ENCODE data around the gene PCDHB6. TPM values are rescaled to one million over a fixed set of nuclear protein-coding genes. Genes with fewer than 3 reads are reported as not detected.
"Not testable (repeated sequence)": the region's sequence is repeated elsewhere in the genome, so short reads cannot be mapped to it uniquely, and the experiment has no call there.

The PCDHB6 gene
- polyA plus RNA-seq, 2 donors, result 0.06 to 0.09 TPM

- WGBS, 2 donors, result 42% methylated on average over 48 to 67 of the region's 73 CpGs
- H3K4me3 ChIP-seq (ENCODE audit: low read depth in 1 of 2, low read length in 2 of 2), result not testable (repeated sequence)
Measured at GRCh38 chr5:141123396-141124135, 26.3 kb upstream of the PCDHB6 start.

GRCh38 chr5:141127305-141127704, 22.6 kb upstream of the PCDHB6 start:
- H3K36me3 ChIP-seq (ENCODE audit: control insufficient read depth in 2 of 2, insufficient read depth in 2 of 2, low read length in 1 of 2), result no peaks in the 10 kb centered on the region
- H3K27ac ChIP-seq (ENCODE audit: low read depth in 2 of 2, low read length in 1 of 2), result no peak overlapping the region
- no peaks in the 10 kb centered on the region for H3K27me3 ChIP-seq (ENCODE audit: control insufficient read depth in 1 of 2, insufficient read depth in 2 of 2, low read length in 2 of 2)
- no peaks in the 10 kb centered on the region for H3K4me1 ChIP-seq (ENCODE audit: control insufficient read depth in 2 of 2, insufficient read depth in 2 of 2, low read length in 1 of 2)
- no peak overlapping the region for H3K4me3 ChIP-seq (ENCODE audit: low read depth in 1 of 2, low read length in 2 of 2)
- WGBS, 2 donors, result 85 to 86% methylated on average over 1 of the region's 1 CpG
- peaks cover under 1 to 2% of the 10 kb centered on the region in 2 donors for H3K9me3 ChIP-seq (ENCODE audit: control insufficient read depth in 2 of 2, insufficient read depth in 1 of 2, low read depth in 1 of 2, low read length in 1 of 2)

More at GRCh38 chr5:141123396-141124135, 26.3 kb upstream of the PCDHB6 start:
- H3K36me3 ChIP-seq (ENCODE audit: control insufficient read depth in 2 of 2, insufficient read depth in 2 of 2, low read length in 1 of 2); H3K27ac ChIP-seq (ENCODE audit: low read depth in 2 of 2, low read length in 1 of 2); H3K4me1 ChIP-seq (ENCODE audit: control insufficient read depth in 2 of 2, insufficient read depth in 2 of 2, low read length in 1 of 2); H3K9me3 ChIP-seq (ENCODE audit: control insufficient read depth in 2 of 2, insufficient read depth in 1 of 2, low read depth in 1 of 2, low read length in 1 of 2); H3K27me3 ChIP-seq (ENCODE audit: control insufficient read depth in 1 of 2, insufficient read depth in 2 of 2, low read length in 2 of 2): not testable (repeated sequence)

GRCh38 chr5:141135030-141135717, 14.7 kb upstream of the PCDHB6 start, which contains the start of gene PCDHB5:
Gene PCDHB5, plus strand, starts transcription at chr5:141135206. Its CDS starts 229 bp downstream, at chr5:141135435.
- peak within 1 kb of the TSS in 1 of 2 donors; percentile 31 for H3K4me3 ChIP-seq (ENCODE audit: low read depth in 1 of 2, low read length in 2 of 2)
- H3K27ac ChIP-seq (ENCODE audit: low read depth in 2 of 2, low read length in 1 of 2), result no peak within 1 kb of the TSS
- H3K27me3 ChIP-seq (ENCODE audit: control insufficient read depth in 1 of 2, insufficient read depth in 2 of 2, low read length in 2 of 2), result no peaks in the 10 kb centered on the region
- no peaks in the 10 kb centered on the region for H3K4me1 ChIP-seq (ENCODE audit: control insufficient read depth in 2 of 2, insufficient read depth in 2 of 2, low read length in 1 of 2)
- WGBS, 2 donors, result 18 to 24% methylated on average over 22 of the region's 22 CpGs
- peaks cover 14 to 18% of the 10 kb centered on the region in 2 donors for H3K9me3 ChIP-seq (ENCODE audit: control insufficient read depth in 2 of 2, insufficient read depth in 1 of 2, low read depth in 1 of 2, low read length in 1 of 2)
- H3K36me3 ChIP-seq (ENCODE audit: control insufficient read depth in 2 of 2, insufficient read depth in 2 of 2, low read length in 1 of 2), result no peaks in the 10 kb centered on the region

GRCh38 chr5:141135718-141136266, 14.1 kb upstream of the PCDHB6 start:
- no peaks in the 10 kb centered on the region for H3K36me3 ChIP-seq (ENCODE audit: control insufficient read depth in 2 of 2, insufficient read depth in 2 of 2, low read length in 1 of 2)
- 43 to 49% methylated on average over 19 of the region's 19 CpGs for WGBS, 2 donors
- H3K4me1 ChIP-seq (ENCODE audit: control insufficient read depth in 2 of 2, insufficient read depth in 2 of 2, low read length in 1 of 2), result no peaks in the 10 kb centered on the region
- peak overlapping the region in 1 of 2 donors; percentile 31 for H3K4me3 ChIP-seq (ENCODE audit: low read depth in 1 of 2, low read length in 2 of 2)
- no peaks in the 10 kb centered on the region for H3K27me3 ChIP-seq (ENCODE audit: control insufficient read depth in 1 of 2, insufficient read depth in 2 of 2, low read length in 2 of 2)
- H3K27ac ChIP-seq (ENCODE audit: low read depth in 2 of 2, low read length in 1 of 2), result no peak overlapping the region
- peaks cover 14 to 18% of the 10 kb centered on the region in 2 donors for H3K9me3 ChIP-seq (ENCODE audit: control insufficient read depth in 2 of 2, insufficient read depth in 1 of 2, low read depth in 1 of 2, low read length in 1 of 2)

- 46 to 54% methylated on average over 28 to 34 of the region's 34 CpGs for WGBS, 2 donors
- H3K4me1 ChIP-seq (ENCODE audit: control insufficient read depth in 2 of 2, insufficient read depth in 2 of 2, low read length in 1 of 2); H3K27me3 ChIP-seq (ENCODE audit: control insufficient read depth in 1 of 2, insufficient read depth in 2 of 2, low read length in 2 of 2); H3K36me3 ChIP-seq (ENCODE audit: control insufficient read depth in 2 of 2, insufficient read depth in 2 of 2, low read length in 1 of 2); H3K4me3 ChIP-seq (ENCODE audit: low read depth in 1 of 2, low read length in 2 of 2); H3K27ac ChIP-seq (ENCODE audit: low read depth in 2 of 2, low read length in 1 of 2): not testable (repeated sequence)
- H3K9me3 ChIP-seq (ENCODE audit: control insufficient read depth in 2 of 2, insufficient read depth in 1 of 2, low read depth in 1 of 2, low read length in 1 of 2), result peaks cover 14 to 18% of the 10 kb centered on the region in 2 donors
Measured at GRCh38 chr5:141137346-141137745, 12.5 kb upstream of the PCDHB6 start.

GRCh38 chr5:141150224-141150992, 551 bp downstream of the PCDHB6 start:
- Histone ChIP-seq H3K4me1 (ENCODE audit: control insufficient read depth in 2 of 2, insufficient read depth in 2 of 2, low read length in 1 of 2) (peaks cover 0 to 2% of the 10 kb centered on the region in 2 donors), H3K4me3 (ENCODE audit: low read depth in 1 of 2, low read length in 2 of 2) (no peak overlapping the region), H3K9me3 (ENCODE audit: control insufficient read depth in 2 of 2, insufficient read depth in 1 of 2, low read depth in 1 of 2, low read length in 1 of 2) (peaks cover 7 to 17% of the 10 kb centered on the region in 2 donors), H3K36me3 (ENCODE audit: control insufficient read depth in 2 of 2, insufficient read depth in 2 of 2, low read length in 1 of 2) (no peaks in the 10 kb centered on the region), H3K27me3 (ENCODE audit: control insufficient read depth in 1 of 2, insufficient read depth in 2 of 2, low read length in 2 of 2) (no peaks in the 10 kb centered on the region), H3K27ac (ENCODE audit: low read depth in 2 of 2, low read length in 1 of 2) (no peak overlapping the region)
- 40 to 43% methylated on average over 33 of the region's 33 CpGs for WGBS, 2 donors

- Histone ChIP-seq H3K4me3 (ENCODE audit: low read depth in 1 of 2, low read length in 2 of 2) (no peak overlapping the region), H3K36me3 (ENCODE audit: control insufficient read depth in 2 of 2, insufficient read depth in 2 of 2, low read length in 1 of 2) (no peaks in the 10 kb centered on the region), H3K27me3 (ENCODE audit: control insufficient read depth in 1 of 2, insufficient read depth in 2 of 2, low read length in 2 of 2) (no peaks in the 10 kb centered on the region), H3K4me1 (ENCODE audit: control insufficient read depth in 2 of 2, insufficient read depth in 2 of 2, low read length in 1 of 2) (peaks cover 0 to 2% of the 10 kb centered on the region in 2 donors), H3K27ac (ENCODE audit: low read depth in 2 of 2, low read length in 1 of 2) (no peak overlapping the region), H3K9me3 (ENCODE audit: control insufficient read depth in 2 of 2, insufficient read depth in 1 of 2, low read depth in 1 of 2, low read length in 1 of 2) (peaks cover 7 to 19% of the 10 kb centered on the region in 2 donors)
- WGBS, 2 donors, result 31 to 41% methylated on average over 13 of the region's 13 CpGs
Measured at GRCh38 chr5:141150993-141151325, 1.1 kb downstream of the PCDHB6 start.

- not testable (repeated sequence) for H3K27me3 ChIP-seq (ENCODE audit: control insufficient read depth in 1 of 2, insufficient read depth in 2 of 2, low read length in 2 of 2); H3K27ac ChIP-seq (ENCODE audit: low read depth in 2 of 2, low read length in 1 of 2); H3K4me3 ChIP-seq (ENCODE audit: low read depth in 1 of 2, low read length in 2 of 2); H3K36me3 ChIP-seq (ENCODE audit: control insufficient read depth in 2 of 2, insufficient read depth in 2 of 2, low read length in 1 of 2); H3K4me1 ChIP-seq (ENCODE audit: control insufficient read depth in 2 of 2, insufficient read depth in 2 of 2, low read length in 1 of 2)
- peaks cover 10 to 20% of the 10 kb centered on the region in 2 donors for H3K9me3 ChIP-seq (ENCODE audit: control insufficient read depth in 2 of 2, insufficient read depth in 1 of 2, low read depth in 1 of 2, low read length in 1 of 2)
- WGBS, 2 donors, result 37 to 41% methylated on average over 34 to 40 of the region's 41 CpGs
Measured at GRCh38 chr5:141151632-141152031, 1.8 kb downstream of the PCDHB6 start.

GRCh38 chr5:141152096-141152495, 2.2 kb downstream of the PCDHB6 start:
- WGBS, 2 donors, result 18 to 37% methylated on average over 17 to 36 of the region's 36 CpGs
- peaks cover 12 to 20% of the 10 kb centered on the region in 2 donors for H3K9me3 ChIP-seq (ENCODE audit: control insufficient read depth in 2 of 2, insufficient read depth in 1 of 2, low read depth in 1 of 2, low read length in 1 of 2)

More at GRCh38 chr5:141152096-141152495, 2.2 kb downstream of the PCDHB6 start:
- not testable (repeated sequence) for H3K4me3 ChIP-seq (ENCODE audit: low read depth in 1 of 2, low read length in 2 of 2); H3K4me1 ChIP-seq (ENCODE audit: control insufficient read depth in 2 of 2, insufficient read depth in 2 of 2, low read length in 1 of 2); H3K27ac ChIP-seq (ENCODE audit: low read depth in 2 of 2, low read length in 1 of 2); H3K36me3 ChIP-seq (ENCODE audit: control insufficient read depth in 2 of 2, insufficient read depth in 2 of 2, low read length in 1 of 2); H3K27me3 ChIP-seq (ENCODE audit: control insufficient read depth in 1 of 2, insufficient read depth in 2 of 2, low read length in 2 of 2)
